Breast epithelium (tissue), 4 donors: ENCODE results near the gene TMEM19. TPM values are rescaled to one million over a fixed set of nuclear protein-coding genes. Genes with fewer than 3 reads are reported as not detected.
A peak's percentile ranks its signal among the peaks of the same experiment; 100 is the strongest.

ENCODE experiments used
- DNase-seq, 2 donors: peaks; one replicate each; pipeline ENCODE4 v3.0.0-alpha.2; 2019; ENCODE audit warnings: low spot score in 2 of 2
- H3K27ac ChIP-seq, 2 donors: fragments of 200-600 bp; sonication (generic) in 1 of 2; one replicate each; pipeline ENCODE4 v1.5.1; 2016 to 2019; ENCODE audit warnings: mild to moderate bottlenecking in 1 of 2
- H3K27me3 ChIP-seq, 2 donors: fragments of 200-600 bp; sonication (generic) in 1 of 2; one replicate each; pipeline versions ENCODE4 v1.5.1 to v1.6.0; 2017 to 2019; ENCODE audit warnings: control low read depth in 1 of 2, mild to moderate bottlenecking in 1 of 2
- H3K36me3 ChIP-seq: fragments of 200-600 bp; one replicate; pipeline ENCODE4 v1.5.1; 2019
- H3K4me1 ChIP-seq, 2 donors: fragments of 200-600 bp; sonication (generic); one replicate each; pipeline ENCODE4 v1.5.1; 2016 to 2019; ENCODE audit warnings: control low read depth in 1 of 2
- H3K4me3 ChIP-seq, 3 donors: fragments of 200-600 bp; sonication (generic); 1 replicate in 2 of 3; 2 replicates in 1 of 3; pipeline ENCODE4 v1.5.1; 2016 to 2019; ENCODE audit warnings: mild to moderate bottlenecking in 3 of 3, moderate library complexity in 2 of 3
- H3K9me3 ChIP-seq, 2 donors: fragments of 200-600 bp; sonication (generic) in 1 of 2; one replicate each; pipeline ENCODE4 v1.5.1; 2016 to 2019; ENCODE audit warnings: control low read depth in 1 of 2
- CTCF ChIP-seq, 3 donors: fragments of 450-650 bp; IDR thresholded peaks; one replicate each; pipeline ENCODE4 v1.5.1; 2016 to 2017; ENCODE audit warnings: antibody characterized with exemption in 3 of 3, mild to moderate bottlenecking in 3 of 3, moderate library complexity in 3 of 3
- POLR2A ChIP-seq: fragments of 450-650 bp; IDR thresholded peaks from one replicate; pipeline ENCODE4 v1.6.1; 2016; ENCODE audit warnings: antibody characterized with exemption, mild to moderate bottlenecking, moderate library complexity
- POLR2AphosphoS5 ChIP-seq, 3 donors: sonication (generic); formaldehyde crosslinking; IDR thresholded peaks; one replicate each; pipeline ENCODE4 v1.6.1; 2017; ENCODE audit warnings: antibody characterized with exemption in 3 of 3
- intact Hi-C: fragments of 100-400 bp; cut with DNase I; formaldehyde crosslinking; loops from one replicate; pipeline ENCODE4 v1.15.1; 2023; ENCODE audit warnings: low total_unique reads
- total RNA-seq, 3 donors: library from RNA; depleted of rRNA; stranded (reverse); fragments of >200 nt; gene quantifications; one replicate each; pipeline ENCODE4 v1.1.0, GENCODE V29; 2016

The TMEM19 gene
- total RNA-seq, 3 donors from 2014 or later, result 13.0 to 29.0 (median 13.4) TPM

- no peaks in the 10 kb centered on the region for H3K9me3 ChIP-seq
- H3K27ac ChIP-seq, result no peak overlapping the region
- no peak for DNase-seq
- H3K4me1 ChIP-seq, result no peaks in the 10 kb centered on the region
- H3K27me3 ChIP-seq, result no peaks in the 10 kb centered on the region
- intact Hi-C loops, result no loop called here
- no peaks in the 10 kb centered on the region for H3K36me3 ChIP-seq
- TF ChIP-seq POLR2AphosphoS5 (IDR thresholded peaks at IDR 0.05) (no peak), CTCF (IDR thresholded peaks at IDR 0.05) (no peak), POLR2A (no peak)
- H3K4me3 ChIP-seq, result no peak overlapping the region
Observed at GRCh38 chr12:71744522-71745300, 58.8 kb downstream of the TMEM19 start.

GRCh38 chr12:71746974-71747611, 61.2 kb downstream of the TMEM19 start:
- intact Hi-C loops, result no loop called here
- Histone ChIP-seq H3K36me3 (no peaks in the 10 kb centered on the region), H3K9me3 (no peaks in the 10 kb centered on the region), H3K27ac (no peak overlapping the region), H3K4me1 (no peaks in the 10 kb centered on the region), H3K27me3 (no peaks in the 10 kb centered on the region), H3K4me3 (no peak overlapping the region)
- TF ChIP-seq POLR2A, result no peak
- peak; percentile 51 to 66 (median 64) for TF ChIP-seq CTCF (IDR thresholded peaks at IDR 0.05)
- TF ChIP-seq POLR2AphosphoS5 (IDR thresholded peaks at IDR 0.05), result no peak
- no peak for DNase-seq

- intact Hi-C loops, result loop anchor here (2.0 kb wide), 1 partner anchor 77 kb away; no protein-coding TSS in a partner anchor
- Histone ChIP-seq H3K27me3 (no peaks in the 10 kb centered on the region), H3K4me1 (no peaks in the 10 kb centered on the region), H3K4me3 (no peak overlapping the region), H3K36me3 (no peaks in the 10 kb centered on the region), H3K9me3 (no peaks in the 10 kb centered on the region), H3K27ac (no peak overlapping the region)
- no peak for DNase-seq
- TF ChIP-seq POLR2AphosphoS5 (IDR thresholded peaks at IDR 0.05) (no peak), CTCF (IDR thresholded peaks at IDR 0.05) (no peak), POLR2A (no peak)
Observed at GRCh38 chr12:71748081-71748850, 62.4 kb downstream of the TMEM19 start.

- TF ChIP-seq POLR2AphosphoS5 (IDR thresholded peaks at IDR 0.05), result no peak
- no peak for TF ChIP-seq CTCF (IDR thresholded peaks at IDR 0.05)
- no peak for TF ChIP-seq POLR2A
- no peak overlapping the region for H3K27ac ChIP-seq
- no peaks in the 10 kb centered on the region for H3K36me3 ChIP-seq
- DNase-seq, result no peak
- H3K9me3 ChIP-seq, result no peaks in the 10 kb centered on the region
- H3K27me3 ChIP-seq, result no peaks in the 10 kb centered on the region
- no peaks in the 10 kb centered on the region for H3K4me1 ChIP-seq
- intact Hi-C loops, result loop anchor here (2.0 kb wide), 1 partner anchor 79 kb away; no protein-coding TSS in a partner anchor
- H3K4me3 ChIP-seq, result no peak overlapping the region
Observed at GRCh38 chr12:71749666-71750065, 63.8 kb downstream of the TMEM19 start.
